Adrenal gland (tissue), 12 donors: ENCODE results near the gene ABHD4. TPM values are rescaled to one million over a fixed set of nuclear protein-coding genes. Genes with fewer than 3 reads are reported as not detected.
A peak's percentile ranks its signal among the peaks of the same experiment; 100 is the strongest.

Source experiments
- DNase-seq, 7 donors: peaks; one replicate each; pipeline ENCODE4 v3.0.0-alpha.2; 2019 to 2020
- H3K27ac ChIP-seq, 5 donors: fragments of 200-600 bp; sonication (generic) in 4 of 5; 1 replicate in 3 of 5; 2 replicates in 2 of 5; pipeline versions ENCODE4 v1.5.1 to v1.8.0; 2016 to 2020; ENCODE audit warnings: mild to moderate bottlenecking in 1 of 5
- H3K27me3 ChIP-seq: fragments of 200-600 bp; 2 replicates; pipeline ENCODE4 v1.8.0; 2021
- H3K36me3 ChIP-seq, 2 donors: fragments of 200-600 bp; replicated peaks in 1 of 2; 1 replicate in 1 of 2; 2 replicates in 1 of 2; pipeline versions ENCODE4 v1.5.1 to v1.8.0; 2018 to 2022
- H3K4me1 ChIP-seq, 2 donors: fragments of 200-600 bp; replicated peaks in 1 of 2; 1 replicate in 1 of 2; 2 replicates in 1 of 2; pipeline versions ENCODE4 v1.5.1 to v1.8.0; 2018 to 2021
- H3K4me3 ChIP-seq, 4 donors: fragments of 200-600 bp; sonication (generic) in 3 of 4; one replicate each; pipeline ENCODE4 v1.5.1; 2016 to 2018
- H3K9me3 ChIP-seq, 3 donors: fragments of 200-600 bp; sonication (generic) in 1 of 3; replicated peaks in 1 of 3; 1 replicate in 2 of 3; 2 replicates in 1 of 3; pipeline versions ENCODE4 v1.5.1 to v1.8.0; 2016 to 2021
- POLR2A ChIP-seq, 2 donors: fragments of 450-650 bp; IDR thresholded peaks; one replicate each; pipeline ENCODE4 v1.6.1; 2017; ENCODE audit warnings: antibody characterized with exemption in 2 of 2, mild to moderate bottlenecking in 2 of 2, moderate library complexity in 1 of 2
- WGBS, 4 donors: extraction: QIAGEN DNeasy Blood & Tissue Kit in 2 of 4; methylation state at CpG; one replicate each; pipeline versions ENCODE4 v1.1.5 to v1.1.7; 2013 to 2017; 5-methylcytosine and 5-hydroxymethylcytosine counted together
- intact Hi-C, 2 donors: fragments of 100-400 bp; cut with DNase I; formaldehyde crosslinking; loops; one replicate each; pipeline versions ENCODE4 v1.14.1 to v1.15.0; 2022 to 2023
- polyA plus RNA-seq, 3 donors: library from polyadenylated mRNA; stranded (reverse); fragments of 200-250 nt in 2 of 3; fragments of 350-450 nt in 1 of 3; fragmentation: Illumina TruSeq in 1 of 3; extraction: RNeasy Lipid Tissue Mini Kit (QIAGEN cat#74804) in 1 of 3; gene quantifications; one replicate each; pipeline ENCODE4 v1.2.3, GENCODE V29; 2013 to 2014
- total RNA-seq, 9 donors: library from RNA; depleted of rRNA in 4 of 9; stranded (reverse); fragments of >200 nt in 4 of 9; fragments of 120-200 nt in 1 of 9; fragmentation: NEBNext Ultra II Directional in 1 of 9; extraction: Animal tissue kit (Norgen Biotek cat#: 25700) in 1 of 9; gene quantifications; one replicate each; pipeline versions ENCODE4 v1.1.0 to v1.2.4, GENCODE V29; 2013 to 2023
- TF ChIP-seq, protein P1 (sequence below), 6 experiments: fragments of 450-650 bp in 4 of 6; fragments of 200-600 bp in 2 of 6; sonication (generic) in 1 of 6; IDR thresholded peaks; 1 replicate in 5 of 6; 2 replicates in 1 of 6; pipeline versions ENCODE4 v1.5.1 to v1.8.0; 2016 to 2021; ENCODE audit warnings: antibody characterized with exemption in 6 of 6, mild to moderate bottlenecking in 2 of 6, moderate library complexity in 1 of 6
- donor health status: healthy with polysubstance abuse.
- donor health status: Bipolar disorder and iron deficiency.
- donor health status: DM: yes; HTN: yes; CAD: no.
- donor health status: DM: no; HTN: no; CAD: no.
- donor health status: DM: no; HTN: no; CAD: no.
- donor health status: DM: yes; HTN: yes; CAD: no.

The ABHD4 gene
- total and polyA plus RNA-seq, 12 donors = 21.4 to 93.4 (median 43.5) TPM

DNA sequence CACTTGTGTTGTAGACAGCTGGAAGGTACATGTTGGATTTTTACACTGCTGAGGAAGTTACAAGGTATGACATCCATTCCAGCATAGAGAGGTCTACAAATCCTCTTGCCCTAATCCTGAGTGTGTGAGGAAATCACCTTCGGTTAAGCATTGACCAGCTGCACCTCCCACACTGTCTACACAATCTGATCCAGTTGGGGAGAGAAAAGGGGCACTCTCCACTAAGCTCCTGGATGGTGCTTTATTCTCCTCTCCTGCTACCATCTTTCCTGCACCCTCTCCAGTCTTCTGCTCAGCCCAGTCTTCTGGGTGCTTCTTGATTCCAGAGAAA, 46.2 kb downstream of the ABHD4 start, which contains the start of gene OR6J1:
Gene OR6J1 (minus strand): TSS at position 48 of the 331 bp plus-strand sequence. CDS start 9,541 bp downstream, outside the sequence.
- no peaks in the 10 kb centered on the region for H3K9me3 ChIP-seq
- 44 to 85% (median 68%) methylated on average over 1 of the region's 1 CpG for WGBS, 4 donors
- H3K36me3 ChIP-seq = no peaks in the 10 kb centered on the region
- H3K4me3 ChIP-seq = no peak within 1 kb of the TSS
- no peak within 1 kb of the TSS for H3K27ac ChIP-seq
- intact Hi-C loops = no loop called here
- DNase-seq = no peak
- H3K4me1 ChIP-seq = no peaks in the 10 kb centered on the region
- TF ChIP-seq, protein P1, sequence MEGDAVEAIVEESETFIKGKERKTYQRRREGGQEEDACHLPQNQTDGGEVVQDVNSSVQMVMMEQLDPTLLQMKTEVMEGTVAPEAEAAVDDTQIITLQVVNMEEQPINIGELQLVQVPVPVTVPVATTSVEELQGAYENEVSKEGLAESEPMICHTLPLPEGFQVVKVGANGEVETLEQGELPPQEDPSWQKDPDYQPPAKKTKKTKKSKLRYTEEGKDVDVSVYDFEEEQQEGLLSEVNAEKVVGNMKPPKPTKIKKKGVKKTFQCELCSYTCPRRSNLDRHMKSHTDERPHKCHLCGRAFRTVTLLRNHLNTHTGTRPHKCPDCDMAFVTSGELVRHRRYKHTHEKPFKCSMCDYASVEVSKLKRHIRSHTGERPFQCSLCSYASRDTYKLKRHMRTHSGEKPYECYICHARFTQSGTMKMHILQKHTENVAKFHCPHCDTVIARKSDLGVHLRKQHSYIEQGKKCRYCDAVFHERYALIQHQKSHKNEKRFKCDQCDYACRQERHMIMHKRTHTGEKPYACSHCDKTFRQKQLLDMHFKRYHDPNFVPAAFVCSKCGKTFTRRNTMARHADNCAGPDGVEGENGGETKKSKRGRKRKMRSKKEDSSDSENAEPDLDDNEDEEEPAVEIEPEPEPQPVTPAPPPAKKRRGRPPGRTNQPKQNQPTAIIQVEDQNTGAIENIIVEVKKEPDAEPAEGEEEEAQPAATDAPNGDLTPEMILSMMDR (IDR thresholded peaks at IDR 0.05) = peak in 1 of 6 experiments; percentile 2
- no peak for TF ChIP-seq POLR2A (IDR thresholded peaks at IDR 0.05)
- no peaks in the 10 kb centered on the region for H3K27me3 ChIP-seq

DNA sequence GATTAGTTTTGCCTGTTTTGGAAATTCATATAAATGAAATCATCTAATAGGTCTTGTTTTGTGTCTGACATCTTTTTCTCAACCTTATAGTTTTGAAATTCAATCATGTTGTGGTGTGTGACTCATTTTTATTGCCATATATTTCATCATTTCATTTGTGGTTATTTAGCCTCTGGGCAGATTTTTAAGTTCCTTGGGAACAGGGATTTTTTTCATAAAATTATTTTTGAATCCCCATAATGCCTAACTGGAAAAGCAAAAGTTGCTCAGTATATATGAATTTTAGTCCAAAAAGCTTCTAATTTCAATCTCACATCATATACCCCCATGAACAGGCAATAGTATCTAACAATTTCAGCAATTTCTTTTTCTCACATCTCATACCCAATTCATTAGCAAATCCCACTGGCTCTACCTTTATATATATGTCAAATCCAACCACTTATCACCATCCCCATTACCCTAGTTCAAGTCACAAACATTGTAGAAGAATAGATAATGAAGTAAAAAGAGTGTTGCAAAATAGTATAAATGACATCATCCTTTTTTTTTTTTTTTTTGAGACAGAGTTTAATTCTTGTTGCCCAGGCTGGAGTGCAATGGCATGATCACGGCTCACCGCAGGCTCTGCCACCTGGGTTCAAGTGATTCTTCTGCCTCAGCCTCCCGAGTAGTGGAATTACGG, 48.6 kb downstream of the ABHD4 start:
- no peaks in the 10 kb centered on the region for H3K36me3 ChIP-seq
- no peak for TF ChIP-seq POLR2A (IDR thresholded peaks at IDR 0.05)
- TF ChIP-seq, protein P1 (IDR thresholded peaks at IDR 0.05) = no peak

DNA sequence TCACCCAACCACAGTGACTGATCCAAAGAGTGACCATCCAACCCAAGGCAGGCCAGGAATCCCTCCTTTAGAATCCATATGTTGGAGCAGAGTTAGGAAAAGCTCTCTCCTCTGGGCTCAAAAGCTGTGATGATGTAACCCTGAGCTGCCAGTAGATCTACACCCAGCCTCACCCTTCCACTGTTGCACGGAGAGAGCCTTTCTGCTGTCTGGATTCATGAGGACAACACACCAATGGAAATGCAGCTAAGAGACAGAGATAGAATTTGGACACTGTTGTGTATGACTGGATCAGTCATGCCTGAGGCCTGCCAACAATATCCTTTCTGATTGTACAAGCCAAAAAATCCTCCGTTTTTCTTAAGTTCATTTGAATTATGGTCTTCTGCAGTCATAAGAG, 50.4 kb downstream of the ABHD4 start:
- TF ChIP-seq, protein P1 (IDR thresholded peaks at IDR 0.05) = no peak
- no peak for TF ChIP-seq POLR2A (IDR thresholded peaks at IDR 0.05)
- WGBS, 4 donors = 56 to 70% (median 68%) methylated on average over 2 of the region's 2 CpGs

More for the DNA sequence above, 48.6 kb downstream of the ABHD4 start:
- no peaks in the 10 kb centered on the region for H3K4me1 ChIP-seq
- intact Hi-C loops = no loop called here
- no peaks in the 10 kb centered on the region for H3K27me3 ChIP-seq
- no peak overlapping the region for H3K27ac ChIP-seq
- no peak for DNase-seq
- no peaks in the 10 kb centered on the region for H3K9me3 ChIP-seq
- WGBS, 4 donors = 76 to 86% (median 85%) methylated on average over 4 of the region's 4 CpGs
- H3K4me3 ChIP-seq = no peak overlapping the region

DNA sequence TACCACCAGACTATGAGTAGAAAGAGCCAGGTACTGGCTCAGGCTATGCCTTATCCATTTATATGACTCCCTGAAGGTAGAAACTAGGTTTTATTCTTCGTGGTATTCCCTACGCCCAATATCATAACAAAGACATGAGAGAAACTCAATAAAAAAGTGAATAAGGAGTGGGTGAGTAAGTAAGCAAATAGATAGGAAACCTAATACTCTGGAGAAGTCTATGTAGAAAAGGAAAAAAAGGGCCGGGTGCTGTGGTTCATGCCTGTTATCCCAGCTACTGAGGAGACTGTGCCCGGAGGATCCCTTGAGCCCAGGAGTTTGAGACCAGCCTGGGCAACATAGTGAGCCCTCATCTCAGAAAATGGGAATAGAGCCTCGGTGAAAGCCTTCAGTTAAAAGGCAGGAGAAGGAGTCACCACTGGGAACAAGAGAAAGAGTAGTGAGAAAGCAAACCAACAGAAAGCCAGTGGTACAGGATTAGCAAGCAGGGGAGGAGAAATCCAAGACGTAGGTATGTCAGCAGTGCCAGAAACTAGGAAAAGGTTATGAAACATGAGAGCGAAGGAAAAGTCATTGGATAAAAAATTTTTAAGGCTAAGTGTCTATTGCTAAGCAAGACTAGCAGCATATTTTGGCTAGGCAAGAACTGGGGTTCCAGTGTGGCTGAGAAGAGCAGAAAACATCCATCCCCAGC, 52.1 kb downstream of the ABHD4 start:
- intact Hi-C loops = loop anchor here (5.0 to 10.0 kb wide), 3 partner anchors 93 to 165 kb away; partner anchors contain the start of gene SLC7A7 (in 1 of the 2)
- no peak overlapping the region for H3K4me3 ChIP-seq
- no peak for DNase-seq
- no peaks in the 10 kb centered on the region for H3K36me3 ChIP-seq
- no peaks in the 10 kb centered on the region for H3K4me1 ChIP-seq
- no peaks in the 10 kb centered on the region for H3K9me3 ChIP-seq
- no peak overlapping the region for H3K27ac ChIP-seq
- 72 to 82% (median 76%) methylated on average over 7 of the region's 7 CpGs for WGBS, 4 donors
- H3K27me3 ChIP-seq = no peaks in the 10 kb centered on the region
- no peak for TF ChIP-seq POLR2A (IDR thresholded peaks at IDR 0.05)
- TF ChIP-seq, protein P1 (IDR thresholded peaks at IDR 0.05) = no peak

More for the DNA sequence above, 50.4 kb downstream of the ABHD4 start:
- intact Hi-C loops = no loop called here
- H3K36me3 ChIP-seq = no peaks in the 10 kb centered on the region
- no peak overlapping the region for H3K4me3 ChIP-seq
- no peaks in the 10 kb centered on the region for H3K27me3 ChIP-seq
- no peaks in the 10 kb centered on the region for H3K9me3 ChIP-seq
- no peaks in the 10 kb centered on the region for H3K4me1 ChIP-seq
- DNase-seq = no peak
- no peak overlapping the region for H3K27ac ChIP-seq
